HTERT RPE-1 (cell line): Measurements from ENCODE around the gene TBX10.
"Not testable (repeated sequence)": the region's sequence is repeated elsewhere in the genome, so short reads cannot be mapped to it uniquely, and the experiment has no call there.

Experiments used
- in situ Hi-C: fragments of 300-500 bp; cut with MboI; formaldehyde crosslinking; loops from 4 replicates; pipeline ENCODE4 v1.14.3; 2020; ENCODE audit warnings: low sequenced_read_pairs

The TBX10 gene

GRCh38 chr11:67632175-67632981 lies 7.2 kb downstream of the TBX10 start:
- in situ Hi-C loops, result no loop called here

GRCh38 chr11:67631853-67632174 lies 7.7 kb downstream of the TBX10 start:
- in situ Hi-C loops, result no loop called here

- in situ Hi-C loops, result no loop called here
These were observed 8.2 kb downstream of the TBX10 start for GRCh38 chr11:67631411-67631810.

DNA sequence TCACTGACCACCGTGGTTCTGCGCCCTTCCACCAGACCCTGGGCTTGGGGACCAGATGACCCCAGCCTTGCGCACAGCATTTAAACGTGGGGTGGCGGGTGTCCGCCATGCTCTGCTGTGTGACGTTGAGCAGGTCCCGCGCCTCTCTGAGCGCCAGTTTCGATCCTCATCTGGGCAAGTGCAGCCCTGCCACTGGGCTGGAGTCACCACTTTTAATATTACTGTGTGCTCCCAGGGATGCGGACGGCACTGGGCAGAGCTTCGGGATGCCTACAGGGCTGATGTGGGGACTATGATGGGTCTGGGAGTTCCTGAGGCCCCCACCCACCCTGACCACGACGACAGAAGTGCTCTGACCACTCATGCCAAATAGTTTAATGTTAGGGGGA lies 8.6 kb downstream of the TBX10 start:
- in situ Hi-C loops, result no loop called here

- in situ Hi-C loops, result no loop called here
These were observed 9.2 kb downstream of the TBX10 start for GRCh38 chr11:67630228-67630942.

DNA sequence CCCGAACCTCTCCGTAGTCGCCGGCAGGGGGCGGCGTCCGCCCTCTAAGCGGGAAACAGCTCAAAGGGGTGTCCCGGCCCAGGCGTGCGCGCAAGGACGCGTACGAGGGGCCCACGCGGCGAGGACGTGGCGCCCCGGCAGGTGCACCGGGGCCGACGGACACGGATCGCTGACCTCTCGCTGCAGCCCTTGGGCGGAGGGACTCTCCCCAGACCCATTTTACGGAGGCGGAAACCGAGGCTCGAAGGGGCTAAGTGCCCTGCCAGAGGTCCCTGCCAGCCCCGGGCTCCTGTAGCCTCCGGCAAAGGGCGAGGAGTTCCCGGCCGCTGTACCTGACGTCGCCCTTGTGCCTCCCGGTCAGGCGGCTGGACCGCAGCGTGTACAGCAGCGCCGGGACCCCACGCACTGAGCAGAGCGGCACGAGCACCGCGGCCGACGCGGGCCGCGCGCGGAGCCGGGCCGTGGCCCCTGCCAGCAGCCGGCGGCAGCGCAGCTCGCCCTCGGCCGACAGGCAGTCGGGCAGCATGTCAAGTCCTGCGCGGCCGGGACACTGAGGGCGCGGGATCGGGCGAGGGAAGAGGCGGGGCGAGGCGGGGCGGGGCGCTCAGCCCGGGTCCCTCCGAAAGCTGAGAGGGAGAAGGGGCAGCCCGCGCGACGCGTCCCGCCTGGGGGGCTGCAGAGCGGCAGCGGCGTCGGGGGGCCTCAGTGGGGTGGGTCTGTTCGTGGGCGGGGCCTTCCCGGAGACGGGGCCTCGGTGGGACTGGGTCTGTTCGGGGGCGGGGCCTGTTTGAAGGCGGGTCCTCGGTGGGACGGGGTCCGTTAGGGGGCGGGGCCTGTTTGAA lies 10.0 kb downstream of the TBX10 start, which contains the start of gene NUDT8:
TSS of gene NUDT8 (minus strand) at position 552 of the 842 bp plus-strand sequence. CDS start at position 526, 26 bp downstream.
- in situ Hi-C loops, result no loop called here

- in situ Hi-C loops, result no loop called here
These were observed 10.7 kb downstream of the TBX10 start for GRCh38 chr11:67628710-67629385.

GRCh38 chr11:67627812-67628624 lies 11.5 kb downstream of the TBX10 start:
- in situ Hi-C loops, result no loop called here

DNA sequence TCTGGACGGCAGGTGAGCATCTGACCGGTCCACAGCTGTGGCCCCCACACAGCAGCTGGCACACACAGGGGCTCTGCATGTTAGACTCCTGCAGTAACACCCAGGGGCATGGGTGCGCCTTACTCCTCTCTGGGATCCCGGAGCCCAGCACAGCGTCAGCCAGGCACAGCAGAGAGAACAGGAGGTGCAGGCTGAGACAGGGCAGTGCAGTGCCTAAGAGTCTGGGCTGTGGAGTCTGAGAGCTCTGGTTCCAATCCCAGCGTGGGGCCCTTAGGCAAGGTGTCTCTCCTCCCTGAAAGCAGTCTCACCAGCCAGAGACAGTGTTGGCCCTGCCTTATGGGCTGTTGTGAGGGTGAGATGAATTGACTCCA lies 12.1 kb downstream of the TBX10 start:
- in situ Hi-C loops, result no loop called here

DNA sequence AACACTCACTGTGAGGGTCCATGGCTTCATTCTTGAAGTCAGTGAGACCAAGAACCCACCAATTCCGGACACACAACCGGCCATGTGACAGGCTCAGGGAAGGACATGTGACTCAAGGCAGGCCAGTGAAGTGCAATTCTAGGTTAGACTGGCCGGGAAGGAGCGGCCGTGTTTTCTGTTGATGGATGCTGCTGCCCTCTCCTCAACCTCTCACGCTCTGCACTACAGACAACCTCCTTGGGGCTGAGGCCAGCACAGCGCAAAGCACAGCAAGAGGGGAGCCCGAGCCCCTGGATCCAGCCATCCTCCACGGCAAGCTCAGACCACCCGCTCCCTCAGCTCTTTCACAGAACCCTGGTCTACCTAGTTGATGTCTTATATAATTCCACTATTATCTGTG lies 12.6 kb downstream of the TBX10 start:
- in situ Hi-C loops, result no loop called here

DNA sequence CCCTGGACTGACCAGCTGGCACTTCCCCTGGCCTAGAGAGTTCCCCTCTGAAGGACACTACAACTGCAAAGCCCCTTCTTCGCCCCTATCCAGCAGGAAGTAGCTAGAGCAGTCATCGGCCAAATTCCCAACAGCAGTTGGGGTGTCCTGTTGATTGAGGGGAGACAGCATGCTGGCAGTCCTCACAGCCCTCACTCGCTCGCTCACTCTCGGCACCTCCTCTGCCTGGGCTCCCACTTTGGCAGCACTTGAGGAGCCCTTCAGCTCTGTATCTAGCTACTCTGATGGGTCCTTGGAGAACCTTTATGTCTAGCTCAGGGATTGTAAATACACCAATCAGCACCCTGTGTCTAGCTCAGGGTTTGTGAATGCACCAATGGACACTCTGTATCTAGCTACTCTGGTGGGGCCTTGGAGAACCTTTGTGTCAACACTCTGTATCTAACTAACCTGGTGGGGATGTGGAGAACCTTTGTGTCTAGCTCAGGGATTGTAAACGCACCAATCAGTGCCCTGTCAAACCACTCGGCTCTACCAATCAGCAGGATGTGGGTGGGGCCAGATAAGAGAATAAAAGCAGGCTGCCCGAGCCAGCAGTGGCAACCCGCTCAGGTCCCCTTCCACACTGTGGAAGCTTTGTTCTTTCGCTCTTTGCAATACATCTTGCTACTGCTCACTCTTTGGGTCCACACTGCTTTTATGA lies 13.3 kb downstream of the TBX10 start:
- in situ Hi-C loops, result not testable (repeated sequence)

- in situ Hi-C loops, result not testable (repeated sequence)
These were observed 15.8 kb downstream of the TBX10 start for GRCh38 chr11:67623795-67624194.

- in situ Hi-C loops, result not testable (repeated sequence)
These were observed 16.7 kb downstream of the TBX10 start for GRCh38 chr11:67622905-67623304.

DNA sequence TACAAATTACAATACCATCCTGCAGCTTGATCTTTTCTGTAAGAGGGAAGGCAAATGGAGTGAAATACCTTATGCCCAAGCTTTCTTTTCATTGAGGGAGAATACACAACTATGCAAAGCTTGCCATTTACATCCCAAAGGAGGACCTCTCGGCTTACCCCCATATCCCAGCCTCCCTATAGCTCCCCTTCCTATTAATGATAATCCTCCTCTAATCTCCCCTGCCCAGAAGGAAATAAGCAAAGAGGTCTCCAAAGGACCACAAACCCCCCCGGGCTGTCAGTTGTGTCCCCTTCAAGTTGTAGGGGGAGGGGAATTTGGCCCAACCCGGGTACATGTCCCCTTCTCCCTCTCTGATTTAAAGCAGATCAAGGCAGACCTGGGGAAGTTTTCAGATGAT lies 17.6 kb downstream of the TBX10 start:
- in situ Hi-C loops, result not testable (repeated sequence)

DNA sequence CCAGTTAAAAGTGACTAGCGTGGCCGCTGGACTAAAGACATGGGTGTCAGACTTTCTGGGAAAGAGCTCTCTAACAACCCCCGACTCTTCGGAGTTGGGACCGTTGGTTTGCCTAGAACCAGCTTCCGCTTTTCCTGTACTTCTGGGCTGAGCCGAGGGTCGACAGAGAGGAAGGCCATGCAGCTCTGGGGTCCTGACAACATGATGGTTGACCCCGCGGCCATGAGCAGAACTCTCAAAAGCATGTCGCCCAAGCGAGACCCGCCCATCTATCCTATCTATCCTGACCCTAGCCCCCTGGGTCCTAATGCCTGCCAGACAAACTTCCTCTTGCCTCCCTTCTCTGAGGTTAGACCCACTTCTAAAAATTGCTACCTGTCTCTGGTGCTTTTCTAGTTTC lies 18.9 kb downstream of the TBX10 start:
- in situ Hi-C loops, result not testable (repeated sequence)

GRCh38 chr11:67619683-67620618 lies 19.6 kb downstream of the TBX10 start:
- in situ Hi-C loops, result not testable (repeated sequence)

- in situ Hi-C loops, result not testable (repeated sequence)
These were observed 20.5 kb downstream of the TBX10 start for GRCh38 chr11:67618901-67619659.
